AG09319 (cell line): ENCODE measurements around the gene RPTOR.

ENCODE experiments used
- DNase-seq: peaks from one replicate; pipeline ENCODE4 v3.0.0-alpha.2; 2010; ENCODE audit warnings: low read depth; ENCODE audit errors: extremely low read depth
- TF ChIP-seq, protein P1 (sequence below): IDR thresholded peaks from 2 replicates; pipeline ENCODE4 v1.5.1; 2011; ENCODE audit warnings: low read depth, mild to moderate bottlenecking, inconsistent platforms, low read length, moderate library complexity

Gene RPTOR

DNA sequence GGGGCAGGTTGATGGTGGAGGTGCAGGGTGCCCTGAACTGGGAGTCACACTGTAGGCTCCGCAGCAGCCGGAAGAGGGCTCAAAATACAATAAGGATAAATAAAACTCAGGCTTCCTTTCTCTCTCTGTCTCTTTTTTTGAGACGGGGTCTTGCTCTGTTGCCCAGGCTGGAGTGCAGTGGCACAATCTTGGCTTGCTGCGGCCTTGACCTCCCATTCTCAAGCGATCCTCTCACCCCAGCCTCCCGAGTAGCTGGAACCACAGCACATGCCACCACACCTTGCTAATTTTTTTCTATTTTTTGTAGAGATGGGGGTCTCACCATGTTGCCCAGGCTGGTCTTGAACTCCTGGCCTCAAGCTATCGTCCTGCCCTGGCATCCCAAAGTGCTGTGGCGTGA, 35.3 kb upstream of the RPTOR start:
- no peak for DNase-seq
- TF ChIP-seq, protein P1, sequence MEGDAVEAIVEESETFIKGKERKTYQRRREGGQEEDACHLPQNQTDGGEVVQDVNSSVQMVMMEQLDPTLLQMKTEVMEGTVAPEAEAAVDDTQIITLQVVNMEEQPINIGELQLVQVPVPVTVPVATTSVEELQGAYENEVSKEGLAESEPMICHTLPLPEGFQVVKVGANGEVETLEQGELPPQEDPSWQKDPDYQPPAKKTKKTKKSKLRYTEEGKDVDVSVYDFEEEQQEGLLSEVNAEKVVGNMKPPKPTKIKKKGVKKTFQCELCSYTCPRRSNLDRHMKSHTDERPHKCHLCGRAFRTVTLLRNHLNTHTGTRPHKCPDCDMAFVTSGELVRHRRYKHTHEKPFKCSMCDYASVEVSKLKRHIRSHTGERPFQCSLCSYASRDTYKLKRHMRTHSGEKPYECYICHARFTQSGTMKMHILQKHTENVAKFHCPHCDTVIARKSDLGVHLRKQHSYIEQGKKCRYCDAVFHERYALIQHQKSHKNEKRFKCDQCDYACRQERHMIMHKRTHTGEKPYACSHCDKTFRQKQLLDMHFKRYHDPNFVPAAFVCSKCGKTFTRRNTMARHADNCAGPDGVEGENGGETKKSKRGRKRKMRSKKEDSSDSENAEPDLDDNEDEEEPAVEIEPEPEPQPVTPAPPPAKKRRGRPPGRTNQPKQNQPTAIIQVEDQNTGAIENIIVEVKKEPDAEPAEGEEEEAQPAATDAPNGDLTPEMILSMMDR = no peak

DNA sequence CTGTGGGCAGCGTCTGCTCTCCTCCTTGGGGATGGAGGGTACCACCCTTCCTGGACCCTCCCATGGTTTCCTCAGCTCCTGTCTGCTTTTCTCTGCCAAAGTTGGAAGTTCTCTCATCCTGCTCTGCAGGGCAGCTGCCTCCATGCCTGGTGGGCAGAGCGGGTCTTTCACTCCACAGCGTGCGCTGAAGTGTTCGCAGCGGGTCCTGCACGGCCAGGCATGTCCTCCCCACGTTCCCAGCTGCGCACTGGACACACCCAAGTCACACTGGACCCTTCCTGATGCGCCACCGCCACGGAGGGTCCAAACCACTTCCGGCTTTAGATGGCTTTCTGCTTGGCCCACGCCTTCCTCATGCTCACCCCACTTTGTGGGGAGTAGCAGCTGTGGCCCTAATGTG, 34.5 kb upstream of the RPTOR start:
- no peak for DNase-seq
- TF ChIP-seq, protein P1 = no peak

DNA sequence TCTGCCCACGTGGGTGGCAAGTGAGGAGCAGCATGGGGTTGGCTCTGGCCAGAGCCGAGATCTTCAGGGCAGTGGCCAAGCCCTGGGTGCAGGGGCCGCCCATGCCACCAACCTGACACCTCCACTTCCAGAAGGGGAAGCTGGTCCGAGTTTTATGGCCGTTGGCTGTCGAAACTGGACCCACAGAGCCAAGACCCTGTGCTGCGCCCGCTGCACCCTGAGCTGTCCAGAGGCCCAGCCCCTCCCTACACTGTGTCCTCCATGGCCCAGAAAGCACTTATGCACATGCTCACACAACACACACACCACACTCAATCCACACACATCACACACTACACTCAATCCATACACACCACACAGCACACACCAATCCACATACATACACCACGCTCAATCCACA, 33.9 kb upstream of the RPTOR start:
- no peak for DNase-seq

DNA sequence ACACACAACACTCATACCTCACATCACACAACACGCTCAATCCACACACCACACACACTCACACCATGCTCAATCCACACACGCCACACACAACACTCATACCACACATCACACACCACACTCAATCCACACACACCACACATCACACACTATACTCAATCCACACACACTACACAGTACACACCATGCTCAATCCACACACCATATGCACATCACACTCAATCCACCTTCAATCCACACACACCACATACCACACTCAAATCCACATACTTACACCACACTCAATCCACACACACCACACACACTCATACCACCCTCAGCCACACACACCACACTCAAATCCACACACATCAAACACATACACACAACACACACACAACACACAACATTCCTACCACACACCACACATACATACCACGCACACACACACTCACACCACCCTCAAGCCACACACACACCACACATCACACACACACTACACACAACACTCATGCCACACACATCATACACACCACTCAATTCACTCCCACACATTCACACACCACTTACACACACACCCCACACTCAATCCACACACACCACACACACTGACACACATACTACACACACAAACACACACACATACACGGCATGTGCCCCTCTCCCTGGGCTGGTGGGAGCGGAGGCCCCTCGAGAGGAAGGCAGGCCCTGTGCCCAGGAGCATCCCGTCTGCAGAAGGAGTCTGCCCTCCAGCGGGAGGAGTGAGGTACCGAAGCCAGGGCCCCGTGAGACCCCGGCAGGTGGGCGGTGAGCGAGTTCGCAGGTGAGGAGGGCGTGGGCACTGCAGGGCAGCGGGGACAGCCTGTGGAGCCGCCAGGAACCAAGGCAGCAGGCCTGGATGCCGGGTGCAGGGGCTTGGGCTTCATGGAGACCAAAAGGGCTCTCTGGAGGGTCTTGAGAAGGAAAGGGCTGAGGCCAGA, 33.1 kb upstream of the RPTOR start:
- no peak for DNase-seq
- TF ChIP-seq, protein P1 = no peak

More for the DNA sequence above, 33.9 kb upstream of the RPTOR start:
- TF ChIP-seq, protein P1 = no peak

DNA sequence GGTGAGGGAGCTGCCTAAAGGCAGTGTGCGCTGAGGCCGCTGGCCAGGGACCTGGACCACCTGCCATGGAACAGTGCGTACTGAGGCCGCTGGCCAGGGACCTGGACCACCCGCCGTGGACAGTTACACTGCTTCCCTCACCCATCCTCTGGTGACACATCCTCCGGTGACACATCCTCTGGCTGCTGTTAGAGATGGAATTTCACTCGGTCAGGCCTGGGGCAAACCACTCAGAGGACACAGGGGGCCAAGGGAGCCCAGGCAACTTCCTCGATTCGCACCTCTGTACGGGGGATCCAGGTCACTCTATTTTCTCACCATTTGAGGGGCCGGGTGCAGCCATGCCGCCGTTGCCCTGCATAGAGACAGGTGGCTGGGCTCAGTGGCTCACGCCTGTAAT, 32.4 kb upstream of the RPTOR start:
- DNase-seq = no peak
- TF ChIP-seq, protein P1 = no peak

DNA sequence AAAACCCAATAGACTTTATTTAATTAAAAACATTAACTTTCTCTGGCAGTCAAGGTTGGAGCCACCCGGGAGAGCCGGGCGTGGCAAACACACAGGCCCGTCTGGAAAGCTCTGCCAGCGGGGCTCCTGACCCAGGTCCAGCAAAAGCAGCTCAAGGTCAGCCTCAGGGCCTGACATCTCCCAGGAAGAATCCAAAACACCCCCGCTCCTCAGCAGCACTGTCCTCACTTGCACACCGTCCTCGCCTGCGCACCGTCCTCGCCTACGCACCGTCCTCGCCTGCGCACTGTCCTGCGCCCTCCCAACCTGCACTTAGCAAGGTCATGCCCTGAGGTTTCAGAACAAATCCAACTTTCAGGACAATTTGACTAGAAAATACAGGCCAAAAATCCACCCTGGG, 31.4 kb upstream of the RPTOR start:
- TF ChIP-seq, protein P1 = no peak
- DNase-seq = no peak

DNA sequence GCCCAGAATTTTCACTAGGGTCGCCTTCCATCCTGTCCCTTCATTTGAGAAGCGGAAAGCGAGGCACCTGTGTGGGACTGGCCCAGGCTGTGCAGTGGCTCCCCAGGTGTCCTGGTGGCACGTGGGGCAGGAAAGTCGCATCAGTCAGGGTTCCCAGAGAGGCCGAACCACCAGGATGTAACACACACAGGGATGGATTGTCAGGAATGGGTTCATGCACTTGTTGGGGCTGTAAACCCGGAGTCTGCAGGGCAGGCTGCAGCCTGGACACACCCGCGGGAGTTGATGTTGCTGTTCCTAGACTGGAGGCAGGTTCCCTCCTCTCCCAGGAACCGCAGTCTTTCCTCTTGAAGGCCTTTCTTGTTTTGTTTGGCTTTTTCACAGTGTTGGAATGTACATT, 30.7 kb upstream of the RPTOR start:
- no peak for DNase-seq
- TF ChIP-seq, protein P1 = no peak
